HepG2 (cell line): ENCODE measurements around the gene WIZ.

Source experiments
- MAFG ChIP-seq: sonication (generic); formaldehyde crosslinking; IDR thresholded peaks from 2 replicates; pipeline ENCODE4 v1.5.1; 2020; ENCODE audit warnings: mild to moderate bottlenecking, missing genetic modification reagents
- NFIC ChIP-seq: IDR thresholded peaks from 2 replicates; pipeline ENCODE4 v1.6.1; 2012; ENCODE audit warnings: mild to moderate bottlenecking, low read length, inconsistent platforms
- YY1 ChIP-seq: IDR thresholded peaks from 2 replicates; pipeline ENCODE4 v1.6.1; 2011; ENCODE audit warnings: low read length, low read depth, moderate library complexity, mild to moderate bottlenecking; ENCODE audit not compliant: insufficient read depth, insufficient replicate concordance
- ZNF746 ChIP-seq: sonication (generic); formaldehyde crosslinking; IDR thresholded peaks from 2 replicates; pipeline ENCODE4 v1.8.0; 2022; ENCODE audit warnings: mild to moderate bottlenecking, missing genetic modification reagents
- TF ChIP-seq, protein P1 (sequence below): sonication (generic); formaldehyde crosslinking; conservative IDR thresholded peaks from 2 replicates; pipeline ENCODE4 v1.4.0; 2020; ENCODE audit warnings: missing genetic modification reagents
- TF ChIP-seq, protein P2 (sequence below): sonication (generic); formaldehyde crosslinking; IDR thresholded peaks from 2 replicates; pipeline ENCODE4 v1.4.0; 2020; ENCODE audit warnings: missing genetic modification reagents
- TF ChIP-seq, protein P3 (sequence below): sonication (generic); formaldehyde crosslinking; IDR thresholded peaks from 2 replicates; pipeline ENCODE4 v1.4.0; 2020; ENCODE audit warnings: missing genetic modification reagents
- TF ChIP-seq, protein P4 (sequence below): sonication (generic); formaldehyde crosslinking; IDR thresholded peaks from 2 replicates; pipeline ENCODE4 v1.5.0; 2020; ENCODE audit warnings: mild to moderate bottlenecking, missing genetic modification reagents, moderate library complexity

DNA sequence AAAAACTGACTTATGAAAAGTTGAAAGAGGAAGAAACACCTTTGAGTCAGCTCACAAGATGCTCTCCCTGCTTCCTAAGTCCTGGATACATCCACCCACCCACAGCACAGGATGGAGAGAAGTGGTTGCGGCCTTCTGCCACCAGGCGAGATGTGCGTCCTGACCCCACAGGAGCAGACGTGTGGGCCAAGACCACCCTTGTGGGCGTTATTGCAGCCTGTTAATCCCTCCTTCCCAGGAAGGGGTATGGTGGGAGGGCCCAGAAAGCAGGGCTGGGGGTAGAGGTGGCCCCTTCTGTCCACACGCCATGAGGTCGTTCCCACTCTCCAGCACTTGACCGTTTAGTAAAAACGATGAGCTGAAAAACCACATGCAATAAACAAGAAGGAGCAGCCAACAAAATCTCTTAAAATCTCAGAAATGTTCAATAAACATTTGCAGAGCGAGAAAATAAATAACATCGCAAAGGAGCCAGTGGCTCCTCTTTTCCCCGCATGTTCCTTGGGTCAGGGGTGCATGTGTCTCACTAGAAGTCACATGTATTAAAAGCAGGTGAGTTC, 28.5 kb downstream of the WIZ start:
- TF ChIP-seq, protein P1, sequence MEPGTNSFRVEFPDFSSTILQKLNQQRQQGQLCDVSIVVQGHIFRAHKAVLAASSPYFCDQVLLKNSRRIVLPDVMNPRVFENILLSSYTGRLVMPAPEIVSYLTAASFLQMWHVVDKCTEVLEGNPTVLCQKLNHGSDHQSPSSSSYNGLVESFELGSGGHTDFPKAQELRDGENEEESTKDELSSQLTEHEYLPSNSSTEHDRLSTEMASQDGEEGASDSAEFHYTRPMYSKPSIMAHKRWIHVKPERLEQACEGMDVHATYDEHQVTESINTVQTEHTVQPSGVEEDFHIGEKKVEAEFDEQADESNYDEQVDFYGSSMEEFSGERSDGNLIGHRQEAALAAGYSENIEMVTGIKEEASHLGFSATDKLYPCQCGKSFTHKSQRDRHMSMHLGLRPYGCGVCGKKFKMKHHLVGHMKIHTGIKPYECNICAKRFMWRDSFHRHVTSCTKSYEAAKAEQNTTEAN, result no peak
- TF ChIP-seq, protein P2, sequence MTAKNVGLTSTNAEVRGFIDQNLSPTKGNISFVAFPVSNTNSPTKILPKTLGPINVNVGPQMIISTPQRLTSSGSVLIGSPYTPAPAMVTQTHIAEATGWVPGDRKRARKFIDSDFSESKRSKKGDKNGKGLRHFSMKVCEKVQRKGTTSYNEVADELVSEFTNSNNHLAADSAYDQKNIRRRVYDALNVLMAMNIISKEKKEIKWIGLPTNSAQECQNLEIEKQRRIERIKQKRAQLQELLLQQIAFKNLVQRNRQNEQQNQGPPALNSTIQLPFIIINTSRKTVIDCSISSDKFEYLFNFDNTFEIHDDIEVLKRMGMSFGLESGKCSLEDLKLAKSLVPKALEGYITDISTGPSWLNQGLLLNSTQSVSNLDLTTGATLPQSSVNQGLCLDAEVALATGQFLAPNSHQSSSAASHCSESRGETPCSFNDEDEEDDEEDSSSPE (CRISPR knock-in tag), result no peak
- TF ChIP-seq ZNF746 (CRISPR knock-in tag) (no peak), NFIC (no peak), YY1 (no peak), MAFG (CRISPR knock-in tag) (no peak)
- TF ChIP-seq, protein P3, sequence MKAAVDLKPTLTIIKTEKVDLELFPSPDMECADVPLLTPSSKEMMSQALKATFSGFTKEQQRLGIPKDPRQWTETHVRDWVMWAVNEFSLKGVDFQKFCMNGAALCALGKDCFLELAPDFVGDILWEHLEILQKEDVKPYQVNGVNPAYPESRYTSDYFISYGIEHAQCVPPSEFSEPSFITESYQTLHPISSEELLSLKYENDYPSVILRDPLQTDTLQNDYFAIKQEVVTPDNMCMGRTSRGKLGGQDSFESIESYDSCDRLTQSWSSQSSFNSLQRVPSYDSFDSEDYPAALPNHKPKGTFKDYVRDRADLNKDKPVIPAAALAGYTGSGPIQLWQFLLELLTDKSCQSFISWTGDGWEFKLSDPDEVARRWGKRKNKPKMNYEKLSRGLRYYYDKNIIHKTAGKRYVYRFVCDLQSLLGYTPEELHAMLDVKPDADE, result no peak
- TF ChIP-seq, protein P4, sequence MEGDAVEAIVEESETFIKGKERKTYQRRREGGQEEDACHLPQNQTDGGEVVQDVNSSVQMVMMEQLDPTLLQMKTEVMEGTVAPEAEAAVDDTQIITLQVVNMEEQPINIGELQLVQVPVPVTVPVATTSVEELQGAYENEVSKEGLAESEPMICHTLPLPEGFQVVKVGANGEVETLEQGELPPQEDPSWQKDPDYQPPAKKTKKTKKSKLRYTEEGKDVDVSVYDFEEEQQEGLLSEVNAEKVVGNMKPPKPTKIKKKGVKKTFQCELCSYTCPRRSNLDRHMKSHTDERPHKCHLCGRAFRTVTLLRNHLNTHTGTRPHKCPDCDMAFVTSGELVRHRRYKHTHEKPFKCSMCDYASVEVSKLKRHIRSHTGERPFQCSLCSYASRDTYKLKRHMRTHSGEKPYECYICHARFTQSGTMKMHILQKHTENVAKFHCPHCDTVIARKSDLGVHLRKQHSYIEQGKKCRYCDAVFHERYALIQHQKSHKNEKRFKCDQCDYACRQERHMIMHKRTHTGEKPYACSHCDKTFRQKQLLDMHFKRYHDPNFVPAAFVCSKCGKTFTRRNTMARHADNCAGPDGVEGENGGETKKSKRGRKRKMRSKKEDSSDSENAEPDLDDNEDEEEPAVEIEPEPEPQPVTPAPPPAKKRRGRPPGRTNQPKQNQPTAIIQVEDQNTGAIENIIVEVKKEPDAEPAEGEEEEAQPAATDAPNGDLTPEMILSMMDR (CRISPR knock-in tag), result no peak
